Measurements from ENCODE around the gene CNOT6. TPM values are rescaled to one million over a fixed set of nuclear protein-coding genes. Genes with fewer than 3 reads are reported as not detected.
A peak's percentile ranks its signal among the peaks of the same experiment; 100 is the strongest.

The CNOT6 gene
- total RNA-seq, 6 donors from 2014 or later, result 9.7 to 27.8 (median 18.2) TPM

GRCh38 chr5:180599590-180599914, 105.4 kb downstream of the CNOT6 start:
- Histone ChIP-seq H3K4me1 (peaks cover 0 to 26% (median 14%) of the 10 kb centered on the region in 4 donors), H3K9me3 (no peaks in the 10 kb centered on the region), H3K36me3 (no peaks in the 10 kb centered on the region), H3K27me3 (no peaks in the 10 kb centered on the region), H3K4me3 (no peak overlapping the region), H3K27ac (no peak overlapping the region)
- WGBS, 2 donors, result 90 to 94% methylated on average over 5 to 6 of the region's 6 CpGs
- DNase-seq, result peak in 1 of 2 donors; percentile 14
- no peak for ATAC-seq (ENCODE audit: low FRiP score in 2 of 2)
- no peak for TF ChIP-seq POLR2A (IDR thresholded peaks at IDR 0.05)

DNA sequence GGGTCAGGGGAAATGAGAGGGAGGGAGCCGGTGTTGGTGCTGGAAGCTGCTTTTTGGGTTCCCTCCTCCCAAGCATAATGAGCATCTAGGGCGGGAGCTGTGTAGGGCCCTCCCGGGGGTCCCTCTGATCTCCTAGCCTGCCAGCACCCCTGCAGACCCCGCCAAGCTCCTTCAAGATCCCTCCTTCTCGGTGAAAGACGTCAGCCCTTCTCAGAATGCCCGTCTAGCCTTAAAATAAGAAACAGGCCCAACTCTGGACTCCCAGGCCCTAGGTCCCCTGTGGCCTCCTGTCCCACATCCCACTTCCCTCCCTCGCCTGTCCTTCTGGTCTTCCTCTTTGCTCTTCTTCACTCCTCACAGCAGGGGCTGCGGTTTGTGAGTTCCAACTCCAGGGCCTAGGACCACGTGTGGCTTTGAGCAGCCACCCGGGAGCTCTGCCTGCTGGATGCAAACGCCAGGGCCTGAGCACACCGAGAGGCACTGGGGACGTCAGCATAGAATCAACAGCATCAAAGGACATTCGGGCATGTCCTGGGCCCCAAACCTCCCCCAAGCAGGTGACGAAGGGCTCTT, 105.9 kb downstream of the CNOT6 start:
- TF ChIP-seq POLR2A (IDR thresholded peaks at IDR 0.05) (no peak), POLR2AphosphoS5 (IDR thresholded peaks at IDR 0.05) (no peak), EP300 (IDR thresholded peaks at IDR 0.05) (no peak)
- TF ChIP-seq, protein P1, sequence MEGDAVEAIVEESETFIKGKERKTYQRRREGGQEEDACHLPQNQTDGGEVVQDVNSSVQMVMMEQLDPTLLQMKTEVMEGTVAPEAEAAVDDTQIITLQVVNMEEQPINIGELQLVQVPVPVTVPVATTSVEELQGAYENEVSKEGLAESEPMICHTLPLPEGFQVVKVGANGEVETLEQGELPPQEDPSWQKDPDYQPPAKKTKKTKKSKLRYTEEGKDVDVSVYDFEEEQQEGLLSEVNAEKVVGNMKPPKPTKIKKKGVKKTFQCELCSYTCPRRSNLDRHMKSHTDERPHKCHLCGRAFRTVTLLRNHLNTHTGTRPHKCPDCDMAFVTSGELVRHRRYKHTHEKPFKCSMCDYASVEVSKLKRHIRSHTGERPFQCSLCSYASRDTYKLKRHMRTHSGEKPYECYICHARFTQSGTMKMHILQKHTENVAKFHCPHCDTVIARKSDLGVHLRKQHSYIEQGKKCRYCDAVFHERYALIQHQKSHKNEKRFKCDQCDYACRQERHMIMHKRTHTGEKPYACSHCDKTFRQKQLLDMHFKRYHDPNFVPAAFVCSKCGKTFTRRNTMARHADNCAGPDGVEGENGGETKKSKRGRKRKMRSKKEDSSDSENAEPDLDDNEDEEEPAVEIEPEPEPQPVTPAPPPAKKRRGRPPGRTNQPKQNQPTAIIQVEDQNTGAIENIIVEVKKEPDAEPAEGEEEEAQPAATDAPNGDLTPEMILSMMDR (IDR thresholded peaks at IDR 0.05), result no peak
- H3K4me3 ChIP-seq, result no peak overlapping the region
- H3K27ac ChIP-seq, result peak overlapping the region in 2 of 4 donors; percentile 5 to 71
- H3K27me3 ChIP-seq, result no peaks in the 10 kb centered on the region
- H3K9me3 ChIP-seq, result no peaks in the 10 kb centered on the region
- DNase-seq (no peak), ATAC-seq (ENCODE audit: low FRiP score in 2 of 2) (no peak)
- 79 to 81% methylated on average over 16 of the region's 16 CpGs for WGBS, 2 donors
- peaks cover 0 to 26% (median 14%) of the 10 kb centered on the region in 4 donors for H3K4me1 ChIP-seq
- no peaks in the 10 kb centered on the region for H3K36me3 ChIP-seq

DNA sequence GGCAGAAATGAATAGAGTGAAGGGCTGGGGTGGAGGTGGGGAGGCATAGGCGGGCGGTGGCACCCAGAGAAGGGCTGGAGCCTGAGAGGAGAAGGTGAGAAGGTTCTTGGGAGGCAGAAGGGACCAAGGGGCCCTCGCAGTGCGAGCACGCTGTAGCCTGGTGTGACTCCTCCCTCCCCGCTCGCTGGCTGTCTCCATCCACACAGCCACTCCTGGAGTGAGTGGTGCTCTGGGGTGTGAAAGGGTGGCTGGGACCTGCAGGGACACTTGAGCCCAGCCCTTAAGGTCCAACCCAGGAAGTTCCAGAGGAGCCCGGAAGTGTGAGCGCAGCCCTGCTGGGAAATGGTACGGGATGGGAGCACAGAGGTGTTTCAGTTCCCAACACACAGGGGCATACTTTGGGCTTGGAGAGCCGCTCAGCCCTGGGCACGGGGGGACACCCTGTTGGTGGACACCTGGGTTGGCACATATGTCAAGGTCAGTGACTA, 106.4 kb downstream of the CNOT6 start:
- peak in 1 of 4 donors; percentile 35 for TF ChIP-seq POLR2A (IDR thresholded peaks at IDR 0.05)
- TF ChIP-seq EP300 (IDR thresholded peaks at IDR 0.05), result peak in 1 of 4 donors; percentile 2
- TF ChIP-seq POLR2AphosphoS5 (IDR thresholded peaks at IDR 0.05), result no peak
- TF ChIP-seq, protein P1 (IDR thresholded peaks at IDR 0.05), result no peak
- ATAC-seq (ENCODE audit: low FRiP score in 2 of 2) (peak in 1 of 2 donors; percentile 75), DNase-seq (peak; percentile 50 to 83)
- Histone ChIP-seq H3K36me3 (no peaks in the 10 kb centered on the region), H3K27ac (peak overlapping the region in 2 of 4 donors; percentile 5 to 71), H3K9me3 (no peaks in the 10 kb centered on the region), H3K4me3 (no peak overlapping the region), H3K27me3 (no peaks in the 10 kb centered on the region), H3K4me1 (peaks cover 0 to 22% (median 12%) of the 10 kb centered on the region in 4 donors)
- 60 to 71% methylated on average over 12 of the region's 12 CpGs for WGBS, 2 donors

DNA sequence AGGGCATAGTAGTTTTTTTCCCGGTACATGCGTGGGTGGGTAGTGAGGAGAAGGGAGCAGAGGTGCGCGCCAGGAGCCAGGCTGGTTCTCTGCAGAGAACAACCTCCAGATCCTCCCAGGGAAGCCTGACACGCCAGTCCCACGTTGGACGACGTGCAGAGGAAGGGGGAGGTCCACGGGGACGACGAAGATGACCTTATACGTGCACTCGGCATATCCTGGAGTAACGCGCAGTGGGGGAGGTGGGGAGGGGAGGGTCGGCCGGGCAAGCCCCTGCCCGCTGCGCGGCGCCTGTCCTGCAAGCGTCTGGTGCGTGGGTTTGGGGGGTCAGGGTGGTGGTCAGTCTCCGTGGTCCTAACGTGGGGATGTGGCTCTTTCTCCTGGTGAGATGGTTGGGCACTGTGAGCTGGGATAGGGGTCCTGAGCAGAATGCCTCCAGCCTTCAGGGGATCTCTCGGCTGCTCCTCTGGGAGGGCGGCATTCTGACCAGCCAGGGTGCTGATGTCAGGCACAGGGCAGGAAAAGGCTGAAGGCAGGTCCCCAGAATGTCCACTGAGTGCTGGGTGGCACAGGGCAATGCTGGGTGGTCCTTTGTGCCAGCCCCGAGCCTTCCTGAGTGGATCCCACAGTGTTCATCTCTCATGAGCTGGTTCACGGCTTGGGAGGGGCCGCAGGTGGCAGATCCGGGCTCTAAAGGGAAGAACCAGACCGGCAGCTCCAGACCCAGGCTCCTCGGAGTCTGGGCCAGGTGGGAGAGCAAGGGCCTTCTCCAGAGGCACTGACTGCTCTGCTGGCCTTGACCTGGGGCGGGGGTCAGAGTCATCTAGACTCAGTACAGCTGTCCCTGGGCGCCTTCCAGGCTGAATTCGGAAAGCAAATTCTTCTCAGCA, 107.7 kb downstream of the CNOT6 start:
- no peak for TF ChIP-seq POLR2AphosphoS5 (IDR thresholded peaks at IDR 0.05)
- TF ChIP-seq EP300 (IDR thresholded peaks at IDR 0.05), result no peak
- TF ChIP-seq POLR2A (IDR thresholded peaks at IDR 0.05), result no peak
- TF ChIP-seq, protein P1 (IDR thresholded peaks at IDR 0.05), result no peak
- WGBS, 2 donors, result 85 to 90% methylated on average over 8 to 36 of the region's 36 CpGs

DNA sequence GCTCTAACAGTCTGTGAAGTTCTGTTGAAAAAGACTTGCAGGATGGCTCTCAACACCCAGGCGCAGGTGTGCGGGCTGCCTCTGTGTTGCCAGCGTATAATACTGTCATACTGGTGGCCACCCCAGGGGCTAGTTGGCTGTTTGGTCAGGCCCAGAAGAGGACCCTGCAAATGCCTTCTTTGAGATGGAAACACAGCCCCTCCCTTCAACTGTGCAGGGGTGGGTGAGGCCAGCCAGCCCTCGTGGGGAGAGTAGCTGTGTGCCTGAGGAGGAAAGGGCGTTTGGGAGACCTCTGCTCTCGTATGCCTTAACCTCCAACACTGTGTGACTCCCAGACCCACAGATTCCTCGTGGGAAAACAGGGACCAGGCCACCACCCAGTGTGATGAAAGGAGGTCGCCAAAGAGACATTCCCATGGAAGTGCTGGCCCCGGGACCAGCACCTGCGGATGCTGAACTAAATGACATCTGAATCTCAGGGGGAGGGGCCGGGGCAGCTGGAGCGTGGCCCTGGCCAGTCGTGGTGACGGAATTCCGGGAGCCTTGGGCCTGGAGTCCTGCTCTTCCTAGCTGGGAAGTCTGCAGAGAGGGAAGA, 108.4 kb downstream of the CNOT6 start:
- TF ChIP-seq POLR2A (IDR thresholded peaks at IDR 0.05) (no peak), POLR2AphosphoS5 (IDR thresholded peaks at IDR 0.05) (no peak), EP300 (IDR thresholded peaks at IDR 0.05) (no peak)
- TF ChIP-seq, protein P1 (IDR thresholded peaks at IDR 0.05), result no peak
- DNase-seq, result no peak

More for the DNA sequence above, 107.7 kb downstream of the CNOT6 start:
- no peak overlapping the region for H3K4me3 ChIP-seq
- H3K9me3 ChIP-seq, result no peaks in the 10 kb centered on the region
- peaks cover 0 to 10% (median 4%) of the 10 kb centered on the region in 4 donors for H3K4me1 ChIP-seq
- H3K36me3 ChIP-seq, result no peaks in the 10 kb centered on the region
- H3K27me3 ChIP-seq, result no peaks in the 10 kb centered on the region
- ATAC-seq (ENCODE audit: low FRiP score in 2 of 2), result no peak
- peak; percentile 19 to 73 for DNase-seq
- H3K27ac ChIP-seq, result no peak overlapping the region

More for the DNA sequence above, 108.4 kb downstream of the CNOT6 start:
- no peaks in the 10 kb centered on the region for H3K27me3 ChIP-seq
- H3K27ac ChIP-seq, result no peak overlapping the region
- H3K4me1 ChIP-seq, result peaks cover 0 to 10% (median 2%) of the 10 kb centered on the region in 4 donors
- H3K4me3 ChIP-seq, result no peak overlapping the region
- H3K9me3 ChIP-seq, result no peaks in the 10 kb centered on the region
- no peak for ATAC-seq (ENCODE audit: low FRiP score in 2 of 2)
- WGBS, 2 donors, result 78 to 80% methylated on average over 4 to 15 of the region's 15 CpGs
- no peaks in the 10 kb centered on the region for H3K36me3 ChIP-seq

Measured in upper lobe of left lung (tissue), 6 donors.